HepG2 (cell line): ENCODE results near the gene RRP12. TPM values are rescaled to one million over a fixed set of nuclear protein-coding genes. Genes with fewer than 3 reads are reported as not detected.

ENCODE experiments used
- BRD4 ChIP-seq: sonication (generic); formaldehyde crosslinking; IDR thresholded peaks from 2 replicates; pipeline ENCODE4 v1.4.0; 2020; ENCODE audit warnings: missing genetic modification reagents
- KLF11 ChIP-seq: IDR thresholded peaks from 2 replicates; pipeline ENCODE4 v1.6.1; 2016; ENCODE audit warnings: missing compliant biosample characterization
- REL ChIP-seq: sonication (generic); formaldehyde crosslinking; conservative IDR thresholded peaks from 2 replicates; pipeline ENCODE4 v1.8.0; 2022; ENCODE audit warnings: mild to moderate bottlenecking, missing genetic modification reagents, moderate library complexity
- SPEN ChIP-seq: sonication (generic); formaldehyde crosslinking; IDR thresholded peaks from 2 replicates; pipeline ENCODE4 v1.5.1; 2020; ENCODE audit warnings: low read depth, mild to moderate bottlenecking, missing genetic modification reagents
- SRSF4 ChIP-seq: fragments of 200-400 bp; formaldehyde crosslinking; IDR thresholded peaks from one replicate; pipeline ENCODE4 v1.6.1; 2018; ENCODE audit warnings: mild to moderate bottlenecking, low read depth, low read length, moderate library complexity; ENCODE audit not compliant: poor library complexity, severe bottlenecking
- ZFP36L1 ChIP-seq: sonication (generic); formaldehyde crosslinking; IDR thresholded peaks from 2 replicates; pipeline ENCODE4 v1.8.0; 2022; ENCODE audit warnings: mild to moderate bottlenecking, missing genetic modification reagents, moderate library complexity
- ZNF24 ChIP-seq: fragments of 450-650 bp; IDR thresholded peaks from 2 replicates; pipeline ENCODE4 v1.6.1; 2017; ENCODE audit warnings: antibody characterized with exemption, mild to moderate bottlenecking
- ZNF382 ChIP-seq: sonication (generic); formaldehyde crosslinking; IDR thresholded peaks from 2 replicates; pipeline ENCODE4 v1.5.0; 2020; ENCODE audit warnings: missing genetic modification reagents, mild to moderate bottlenecking, borderline replicate concordance
- ZNF589 ChIP-seq: sonication (generic); formaldehyde crosslinking; conservative IDR thresholded peaks from 2 replicates; pipeline ENCODE4 v1.8.0; 2022; ENCODE audit warnings: mild to moderate bottlenecking, moderate library complexity, missing genetic modification reagents
- ZSCAN12 ChIP-seq: sonication (generic); formaldehyde crosslinking; IDR thresholded peaks from 2 replicates; pipeline ENCODE4 v1.9.0; 2021; ENCODE audit warnings: mild to moderate bottlenecking, missing genetic modification reagents
- polyA plus RNA-seq, 8 experiments: library from polyadenylated mRNA; depleted of rRNA in 3 of 8; stranded (reverse) in 7 of 8; unstranded in 1 of 8; fragments of >200 nt; fragmentation: Illumina TruSeq in 4 of 8; extraction: Trizol in 4 of 8; gene quantifications; 2 replicates each; pipeline versions ENCODE4 v1.2.1 to v1.2.3, GENCODE V29; 2011 to 2016; ENCODE audit warnings: low read depth in 4 of 8, missing spikeins in 1 of 8, mixed read lengths in 1 of 8; ENCODE audit not compliant: insufficient read depth in 1 of 8
- total RNA-seq, 5 experiments: library from RNA; depleted of rRNA; stranded (reverse); fragments of >200 nt; fragmentation: Illumina TruSeq; extraction: Trizol; gene quantifications; 2 replicates each; pipeline ENCODE4 v1.2.3, GENCODE V29; 2016; ENCODE audit warnings: low read depth in 1 of 5
- TF ChIP-seq, protein P1 (sequence below): sonication (generic); formaldehyde crosslinking; IDR thresholded peaks from 2 replicates; pipeline ENCODE4 v1.4.0; 2020; ENCODE audit warnings: mild to moderate bottlenecking, missing genetic modification reagents, borderline replicate concordance
- TF ChIP-seq, protein P2 (sequence below): sonication (generic); formaldehyde crosslinking; IDR thresholded peaks from 2 replicates; pipeline ENCODE4 v1.9.0; 2021; ENCODE audit warnings: mild to moderate bottlenecking, missing genetic modification reagents

Gene RRP12
- total and polyA plus RNA-seq, 2 of the 13 experiments (the other 11 are each of a cell fraction or from before 2014, with no cell fraction given), result 13.2 to 39.4 TPM

- TF ChIP-seq, protein P1, sequence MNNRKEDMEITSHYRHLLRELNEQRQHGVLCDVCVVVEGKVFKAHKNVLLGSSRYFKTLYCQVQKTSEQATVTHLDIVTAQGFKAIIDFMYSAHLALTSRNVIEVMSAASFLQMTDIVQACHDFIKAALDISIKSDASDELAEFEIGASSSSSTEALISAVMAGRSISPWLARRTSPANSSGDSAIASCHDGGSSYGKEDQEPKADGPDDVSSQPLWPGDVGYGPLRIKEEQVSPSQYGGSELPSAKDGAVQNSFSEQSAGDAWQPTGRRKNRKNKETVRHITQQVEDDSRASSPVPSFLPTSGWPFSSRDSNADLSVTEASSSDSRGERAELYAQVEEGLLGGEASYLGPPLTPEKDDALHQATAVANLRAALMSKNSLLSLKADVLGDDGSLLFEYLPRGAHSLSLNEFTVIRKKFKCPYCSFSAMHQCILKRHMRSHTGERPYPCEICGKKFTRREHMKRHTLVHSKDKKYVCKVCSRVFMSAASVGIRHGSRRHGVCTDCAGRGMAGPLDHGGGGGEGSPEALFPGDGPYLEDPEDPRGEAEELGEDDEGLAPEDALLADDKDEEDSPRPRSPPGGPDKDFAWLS (CRISPR knock-in tag), result no peak
- TF ChIP-seq ZNF382 (no peak), BRD4 (CRISPR knock-in tag) (no peak), SPEN (no peak), KLF11 (CRISPR knock-in tag) (no peak), SRSF4 (no peak), ZSCAN12 (CRISPR knock-in tag) (no peak), ZFP36L1 (CRISPR knock-in tag) (no peak), ZNF24 (no peak), ZNF589 (no peak), REL (CRISPR knock-in tag) (no peak)
- TF ChIP-seq, protein P2, sequence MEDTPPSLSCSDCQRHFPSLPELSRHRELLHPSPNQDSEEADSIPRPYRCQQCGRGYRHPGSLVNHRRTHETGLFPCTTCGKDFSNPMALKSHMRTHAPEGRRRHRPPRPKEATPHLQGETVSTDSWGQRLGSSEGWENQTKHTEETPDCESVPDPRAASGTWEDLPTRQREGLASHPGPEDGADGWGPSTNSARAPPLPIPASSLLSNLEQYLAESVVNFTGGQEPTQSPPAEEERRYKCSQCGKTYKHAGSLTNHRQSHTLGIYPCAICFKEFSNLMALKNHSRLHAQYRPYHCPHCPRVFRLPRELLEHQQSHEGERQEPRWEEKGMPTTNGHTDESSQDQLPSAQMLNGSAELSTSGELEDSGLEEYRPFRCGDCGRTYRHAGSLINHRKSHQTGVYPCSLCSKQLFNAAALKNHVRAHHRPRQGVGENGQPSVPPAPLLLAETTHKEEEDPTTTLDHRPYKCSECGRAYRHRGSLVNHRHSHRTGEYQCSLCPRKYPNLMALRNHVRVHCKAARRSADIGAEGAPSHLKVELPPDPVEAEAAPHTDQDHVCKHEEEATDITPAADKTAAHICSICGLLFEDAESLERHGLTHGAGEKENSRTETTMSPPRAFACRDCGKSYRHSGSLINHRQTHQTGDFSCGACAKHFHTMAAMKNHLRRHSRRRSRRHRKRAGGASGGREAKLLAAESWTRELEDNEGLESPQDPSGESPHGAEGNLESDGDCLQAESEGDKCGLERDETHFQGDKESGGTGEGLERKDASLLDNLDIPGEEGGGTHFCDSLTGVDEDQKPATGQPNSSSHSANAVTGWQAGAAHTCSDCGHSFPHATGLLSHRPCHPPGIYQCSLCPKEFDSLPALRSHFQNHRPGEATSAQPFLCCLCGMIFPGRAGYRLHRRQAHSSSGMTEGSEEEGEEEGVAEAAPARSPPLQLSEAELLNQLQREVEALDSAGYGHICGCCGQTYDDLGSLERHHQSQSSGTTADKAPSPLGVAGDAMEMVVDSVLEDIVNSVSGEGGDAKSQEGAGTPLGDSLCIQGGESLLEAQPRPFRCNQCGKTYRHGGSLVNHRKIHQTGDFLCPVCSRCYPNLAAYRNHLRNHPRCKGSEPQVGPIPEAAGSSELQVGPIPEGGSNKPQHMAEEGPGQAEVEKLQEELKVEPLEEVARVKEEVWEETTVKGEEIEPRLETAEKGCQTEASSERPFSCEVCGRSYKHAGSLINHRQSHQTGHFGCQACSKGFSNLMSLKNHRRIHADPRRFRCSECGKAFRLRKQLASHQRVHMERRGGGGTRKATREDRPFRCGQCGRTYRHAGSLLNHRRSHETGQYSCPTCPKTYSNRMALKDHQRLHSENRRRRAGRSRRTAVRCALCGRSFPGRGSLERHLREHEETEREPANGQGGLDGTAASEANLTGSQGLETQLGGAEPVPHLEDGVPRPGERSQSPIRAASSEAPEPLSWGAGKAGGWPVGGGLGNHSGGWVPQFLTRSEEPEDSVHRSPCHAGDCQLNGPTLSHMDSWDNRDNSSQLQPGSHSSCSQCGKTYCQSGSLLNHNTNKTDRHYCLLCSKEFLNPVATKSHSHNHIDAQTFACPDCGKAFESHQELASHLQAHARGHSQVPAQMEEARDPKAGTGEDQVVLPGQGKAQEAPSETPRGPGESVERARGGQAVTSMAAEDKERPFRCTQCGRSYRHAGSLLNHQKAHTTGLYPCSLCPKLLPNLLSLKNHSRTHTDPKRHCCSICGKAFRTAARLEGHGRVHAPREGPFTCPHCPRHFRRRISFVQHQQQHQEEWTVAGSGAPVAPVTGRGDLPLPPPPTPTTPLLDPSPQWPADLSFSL (CRISPR knock-in tag), result no peak
Measured at GRCh38 chr10:97321032-97321803, 79.9 kb downstream of the RRP12 start (continued).
